Measurements from ENCODE around the gene TRIM34. TPM values are rescaled to one million over a fixed set of nuclear protein-coding genes. Genes with fewer than 3 reads are reported as not detected.

The TRIM34 gene
- total RNA-seq, 2 donors from 2014 or later: 0.68 to 1.2 TPM

GRCh38 chr11:5688482-5688881, 63.7 kb downstream of the TRIM34 start:
- no peak for DNase-seq
- H3K27ac Mint-ChIP-seq: no peak overlapping the region
- H3K4me1 Mint-ChIP-seq: peaks cover 29% of the 10 kb centered on the region
- H3K36me3 Mint-ChIP-seq (ENCODE audit: low read depth): peaks cover 5% of the 10 kb centered on the region
- H3K4me3 ChIP-seq (ENCODE audit: low read length): no peak overlapping the region
- TF ChIP-seq, protein P1, sequence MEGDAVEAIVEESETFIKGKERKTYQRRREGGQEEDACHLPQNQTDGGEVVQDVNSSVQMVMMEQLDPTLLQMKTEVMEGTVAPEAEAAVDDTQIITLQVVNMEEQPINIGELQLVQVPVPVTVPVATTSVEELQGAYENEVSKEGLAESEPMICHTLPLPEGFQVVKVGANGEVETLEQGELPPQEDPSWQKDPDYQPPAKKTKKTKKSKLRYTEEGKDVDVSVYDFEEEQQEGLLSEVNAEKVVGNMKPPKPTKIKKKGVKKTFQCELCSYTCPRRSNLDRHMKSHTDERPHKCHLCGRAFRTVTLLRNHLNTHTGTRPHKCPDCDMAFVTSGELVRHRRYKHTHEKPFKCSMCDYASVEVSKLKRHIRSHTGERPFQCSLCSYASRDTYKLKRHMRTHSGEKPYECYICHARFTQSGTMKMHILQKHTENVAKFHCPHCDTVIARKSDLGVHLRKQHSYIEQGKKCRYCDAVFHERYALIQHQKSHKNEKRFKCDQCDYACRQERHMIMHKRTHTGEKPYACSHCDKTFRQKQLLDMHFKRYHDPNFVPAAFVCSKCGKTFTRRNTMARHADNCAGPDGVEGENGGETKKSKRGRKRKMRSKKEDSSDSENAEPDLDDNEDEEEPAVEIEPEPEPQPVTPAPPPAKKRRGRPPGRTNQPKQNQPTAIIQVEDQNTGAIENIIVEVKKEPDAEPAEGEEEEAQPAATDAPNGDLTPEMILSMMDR (conservative IDR thresholded peaks at IDR 0.05): no peak
- H3K9me3 ChIP-seq (ENCODE audit: control insufficient read depth, low read length): peaks cover 5% of the 10 kb centered on the region
- no peaks in the 10 kb centered on the region for H3K27me3 Mint-ChIP-seq (ENCODE audit: insufficient read depth)
- H3K27me3 ChIP-seq (ENCODE audit: control insufficient read depth, insufficient read depth, low read length, poor library complexity, severe bottlenecking): no peaks in the 10 kb centered on the region
- no peak overlapping the region for H3K4me3 Mint-ChIP-seq
- H3K9ac ChIP-seq (ENCODE audit: extremely low read depth, low read length, poor library complexity, severe bottlenecking): no peak overlapping the region
- H3K9me3 Mint-ChIP-seq: peaks cover 14% of the 10 kb centered on the region
- peaks cover 3% of the 10 kb centered on the region for H3K4me1 ChIP-seq (ENCODE audit: control insufficient read depth, insufficient read depth, low read length)
- no peaks in the 10 kb centered on the region for H3K36me3 ChIP-seq (ENCODE audit: control insufficient read depth, insufficient read depth, low read length)
- H3K27ac ChIP-seq (ENCODE audit: low read depth, low read length): no peak overlapping the region
- 95 to 100% methylated on average over 1 of the region's 1 CpG for WGBS, 2 experiments (ENCODE audit: insufficient coverage in 1 of 2, insufficient read length in 1 of 2)

- 65% methylated on average over 2 of the region's 2 CpGs; no CpG with 5 or more reads in 1 of the 2 experiments for WGBS, 2 experiments (ENCODE audit: insufficient coverage in 1 of 2, insufficient read length in 1 of 2)
- Mint-ChIP-seq H3K27ac (no peak within 1 kb of the TSS), H3K36me3 (ENCODE audit: low read depth) (no peaks in the 10 kb centered on the region), H3K4me3 (no peak within 1 kb of the TSS), H3K9me3 (peaks cover 9% of the 10 kb centered on the region), H3K27me3 (ENCODE audit: insufficient read depth) (no peaks in the 10 kb centered on the region), H3K4me1 (peaks cover 20% of the 10 kb centered on the region)
- H3K27ac ChIP-seq (ENCODE audit: low read depth, low read length): peak within 1 kb of the TSS; percentile 34
- H3K27me3 ChIP-seq (ENCODE audit: control insufficient read depth, insufficient read depth, low read length, poor library complexity, severe bottlenecking): no peaks in the 10 kb centered on the region
- H3K36me3 ChIP-seq (ENCODE audit: control insufficient read depth, insufficient read depth, low read length): no peaks in the 10 kb centered on the region
- TF ChIP-seq, protein P1 (conservative IDR thresholded peaks at IDR 0.05): no peak
- H3K9me3 ChIP-seq (ENCODE audit: control insufficient read depth, low read length): peaks cover 5% of the 10 kb centered on the region
- H3K4me1 ChIP-seq (ENCODE audit: control insufficient read depth, insufficient read depth, low read length): no peaks in the 10 kb centered on the region
- H3K4me3 ChIP-seq (ENCODE audit: low read length): no peak within 1 kb of the TSS
- no peak within 1 kb of the TSS for H3K9ac ChIP-seq (ENCODE audit: extremely low read depth, low read length, poor library complexity, severe bottlenecking)
- peak; percentile 60 for DNase-seq
Measured at GRCh38 chr11:5689551-5689983, 64.8 kb downstream of the TRIM34 start, which contains the start of gene TRIM22. Gene TRIM22 (plus strand): TSS chr11:5689790. CDS start chr11:5696233, 6,443 bp downstream.

- Histone ChIP-seq H3K4me1 (ENCODE audit: control insufficient read depth, insufficient read depth, low read length) (no peaks in the 10 kb centered on the region), H3K9me3 (ENCODE audit: control insufficient read depth, low read length) (peaks cover 5% of the 10 kb centered on the region), H3K27me3 (ENCODE audit: control insufficient read depth, insufficient read depth, low read length, poor library complexity, severe bottlenecking) (no peaks in the 10 kb centered on the region), H3K4me3 (ENCODE audit: low read length) (no peak overlapping the region), H3K27ac (ENCODE audit: low read depth, low read length) (peak overlapping the region; percentile 34), H3K36me3 (ENCODE audit: control insufficient read depth, insufficient read depth, low read length) (no peaks in the 10 kb centered on the region), H3K9ac (ENCODE audit: extremely low read depth, low read length, poor library complexity, severe bottlenecking) (no peak overlapping the region)
- DNase-seq: no peak
- Mint-ChIP-seq H3K27me3 (ENCODE audit: insufficient read depth) (no peaks in the 10 kb centered on the region), H3K27ac (no peak overlapping the region), H3K9me3 (peaks cover 9% of the 10 kb centered on the region), H3K4me3 (no peak overlapping the region), H3K4me1 (peaks cover 14% of the 10 kb centered on the region), H3K36me3 (ENCODE audit: low read depth) (no peaks in the 10 kb centered on the region)
- TF ChIP-seq, protein P1 (conservative IDR thresholded peaks at IDR 0.05): no peak
- 77 to 80% methylated on average over 1 to 5 of the region's 5 CpGs for WGBS, 2 experiments (ENCODE audit: insufficient coverage in 1 of 2, insufficient read length in 1 of 2)
Measured at GRCh38 chr11:5690216-5690615, 65.4 kb downstream of the TRIM34 start.

All from endodermal cell (in vitro differentiated cells).